Ovary (tissue), 9 donors: ENCODE measurements around the gene PSMB3. TPM values are rescaled to one million over a fixed set of nuclear protein-coding genes. Genes with fewer than 3 reads are reported as not detected.

Experiments
- DNase-seq, 5 donors: peaks; one replicate each; pipeline ENCODE4 v3.0.0-alpha.2; 2019 to 2020
- H3K27ac ChIP-seq, 2 donors: fragments of 200-600 bp; one replicate each; pipeline versions ENCODE4 v1.5.1 to v1.8.0; 2019 to 2022
- H3K27me3 ChIP-seq: fragments of 200-600 bp; one replicate; pipeline ENCODE4 v1.8.0; 2022
- H3K36me3 ChIP-seq: fragments of 200-600 bp; sonication (generic); one replicate; pipeline ENCODE4 v1.5.1; 2019
- H3K4me1 ChIP-seq: one replicate; pipeline ENCODE4 v1.8.1; 2013; ENCODE audit warnings: mild to moderate bottlenecking, moderate library complexity; ENCODE audit not compliant: insufficient read depth
- H3K4me3 ChIP-seq: fragments of 200-600 bp; sonication (generic); one replicate; pipeline ENCODE4 v1.5.1; 2017
- H3K9me3 ChIP-seq, 2 donors: fragments of 200-600 bp in 1 of 2; sonication (generic) in 1 of 2; one replicate each; pipeline versions ENCODE4 v1.5.1 to v1.8.1; 2013 to 2019; ENCODE audit warnings: mild to moderate bottlenecking in 1 of 2, moderate library complexity in 1 of 2
- CTCF ChIP-seq, 3 donors: fragments of 450-650 bp in 2 of 3; fragments of 200-600 bp in 1 of 3; IDR thresholded peaks; one replicate each; pipeline versions ENCODE4 v1.5.1 to v1.8.0; 2016 to 2022; ENCODE audit warnings: antibody characterized with exemption in 3 of 3, mild to moderate bottlenecking in 1 of 3
- EP300 ChIP-seq: sonication (generic); formaldehyde crosslinking; IDR thresholded peaks from one replicate; pipeline ENCODE4 v1.6.1; 2017; ENCODE audit warnings: antibody characterized with exemption
- POLR2A ChIP-seq: fragments of 450-650 bp; IDR thresholded peaks from one replicate; pipeline ENCODE4 v1.6.1; 2017; ENCODE audit warnings: antibody characterized with exemption, mild to moderate bottlenecking, moderate library complexity
- WGBS, 3 donors: extraction: QIAGEN DNeasy Blood & Tissue Kit in 1 of 3; methylation state at CpG; one replicate each; pipeline versions ENCODE4 v1.1.5 to v1.1.7; 2013 to 2017; 5-methylcytosine and 5-hydroxymethylcytosine counted together
- intact Hi-C, 4 donors: fragments of 100-400 bp; cut with DNase I; formaldehyde crosslinking; loops; one replicate each; pipeline versions ENCODE4 v1.11.0 to v1.15.1; 2022 to 2023
- polyA plus RNA-seq, 2 donors: library from polyadenylated mRNA; stranded (reverse); fragments of 200-250 nt in 1 of 2; fragments of 350-450 nt in 1 of 2; fragmentation: Illumina TruSeq in 1 of 2; extraction: RNeasy Lipid Tissue Mini Kit (QIAGEN cat#74804) in 1 of 2; gene quantifications; one replicate each; pipeline ENCODE4 v1.2.3, GENCODE V29; 2013 to 2014
- total RNA-seq, 7 donors: library from RNA; depleted of rRNA in 2 of 7; stranded (reverse); fragments of >200 nt in 2 of 7; fragmentation: NEBNext Ultra II Directional in 3 of 7; extraction: Animal tissue kit (Norgen Biotek cat#: 25700) in 3 of 7; gene quantifications; one replicate each; pipeline versions ENCODE4 v1.1.0 to v1.2.4, GENCODE V29; 2016 to 2023
- donor health status: DM: no; HTN: no; CAD: no; lungs with moderate emphysema.
- donor health status: DM: no; HTN: no; CAD: no.
- donor health status: Bipolar disorder and iron deficiency.
- donor health status: DM: yes; HTN: yes; CAD: no.
- donor health status: DM: no; HTN: no; CAD: no.
- donor health status: DM: yes; HTN: yes; CAD: no.

PSMB3 gene
- total and polyA plus RNA-seq, 9 donors: 77.0 to 145 (median 103) TPM

GRCh38 chr17:38727736-38728135 lies 24.8 kb upstream of the PSMB3 start:
- H3K4me3 ChIP-seq: no peak overlapping the region
- H3K36me3 ChIP-seq: no peaks in the 10 kb centered on the region
- DNase-seq: no peak
- H3K27me3 ChIP-seq: no peaks in the 10 kb centered on the region
- no peaks in the 10 kb centered on the region for H3K9me3 ChIP-seq
- intact Hi-C loops: no loop called here
- H3K4me1 ChIP-seq: peaks cover 5% of the 10 kb centered on the region
- TF ChIP-seq CTCF (IDR thresholded peaks at IDR 0.05): no peak
- WGBS, 3 donors: 84 to 93% (median 91%) methylated on average over 5 of the region's 5 CpGs
- no peak overlapping the region for H3K27ac ChIP-seq

GRCh38 chr17:38728290-38728831 lies 24.2 kb upstream of the PSMB3 start:
- no peaks in the 10 kb centered on the region for H3K9me3 ChIP-seq
- no peak for TF ChIP-seq POLR2A
- no peak for TF ChIP-seq EP300
- TF ChIP-seq CTCF (IDR thresholded peaks at IDR 0.05): no peak
- 72 to 78% (median 73%) methylated on average over 8 of the region's 8 CpGs for WGBS, 3 donors
- intact Hi-C loops: no loop called here
- H3K4me1 ChIP-seq: peaks cover 5% of the 10 kb centered on the region
- no peak overlapping the region for H3K27ac ChIP-seq
- DNase-seq: no peak
- no peak overlapping the region for H3K4me3 ChIP-seq
- H3K36me3 ChIP-seq: no peaks in the 10 kb centered on the region
- H3K27me3 ChIP-seq: no peaks in the 10 kb centered on the region

- Histone ChIP-seq H3K27me3 (no peaks in the 10 kb centered on the region), H3K9me3 (no peaks in the 10 kb centered on the region), H3K4me3 (peak overlapping the region; percentile 42), H3K4me1 (peaks cover 5% of the 10 kb centered on the region), H3K36me3 (no peaks in the 10 kb centered on the region), H3K27ac (peak overlapping the region; percentile 70 to 74)
- 16 to 20% (median 19%) methylated on average over 14 of the region's 14 CpGs for WGBS, 3 donors
- TF ChIP-seq POLR2A (no peak), EP300 (no peak), CTCF (IDR thresholded peaks at IDR 0.05) (no peak)
- intact Hi-C loops: no loop called here
- no peak for DNase-seq
These were observed 23.1 kb upstream of the PSMB3 start for GRCh38 chr17:38729368-38729885.

GRCh38 chr17:38729886-38730525 lies 22.5 kb upstream of the PSMB3 start, which contains the start of gene CISD3:
TSS of gene CISD3 (plus strand) at chr17:38730341. CDS start at chr17:38730359, 18 bp downstream.
- peaks cover 6% of the 10 kb centered on the region for H3K4me1 ChIP-seq
- no peaks in the 10 kb centered on the region for H3K27me3 ChIP-seq
- intact Hi-C loops: loop anchor here in 1 of 4 donors (5.0 kb wide), 1 partner anchor 38 kb away; no protein-coding TSS in a partner anchor
- DNase-seq: peak; percentile 83 to 90 (median 88)
- peak within 1 kb of the TSS; percentile 42 for H3K4me3 ChIP-seq
- H3K27ac ChIP-seq: peak within 1 kb of the TSS; percentile 70 to 74
- 0 to 1% (median 0%) methylated on average over 36 to 92 of the region's 92 CpGs for WGBS, 3 donors
- TF ChIP-seq POLR2A (peak; percentile 19), CTCF (IDR thresholded peaks at IDR 0.05) (peak; percentile 47 to 98 (median 97)), EP300 (no peak)
- H3K9me3 ChIP-seq: no peaks in the 10 kb centered on the region
- H3K36me3 ChIP-seq: no peaks in the 10 kb centered on the region
